ENCODE measurements around the gene EMP2.
A peak's percentile ranks its signal among the peaks of the same experiment; 100 is the strongest.
"Not testable (repeated sequence)": the region's sequence is repeated elsewhere in the genome, so short reads cannot be mapped to it uniquely, and the experiment has no call there.

Gene EMP2

DNA sequence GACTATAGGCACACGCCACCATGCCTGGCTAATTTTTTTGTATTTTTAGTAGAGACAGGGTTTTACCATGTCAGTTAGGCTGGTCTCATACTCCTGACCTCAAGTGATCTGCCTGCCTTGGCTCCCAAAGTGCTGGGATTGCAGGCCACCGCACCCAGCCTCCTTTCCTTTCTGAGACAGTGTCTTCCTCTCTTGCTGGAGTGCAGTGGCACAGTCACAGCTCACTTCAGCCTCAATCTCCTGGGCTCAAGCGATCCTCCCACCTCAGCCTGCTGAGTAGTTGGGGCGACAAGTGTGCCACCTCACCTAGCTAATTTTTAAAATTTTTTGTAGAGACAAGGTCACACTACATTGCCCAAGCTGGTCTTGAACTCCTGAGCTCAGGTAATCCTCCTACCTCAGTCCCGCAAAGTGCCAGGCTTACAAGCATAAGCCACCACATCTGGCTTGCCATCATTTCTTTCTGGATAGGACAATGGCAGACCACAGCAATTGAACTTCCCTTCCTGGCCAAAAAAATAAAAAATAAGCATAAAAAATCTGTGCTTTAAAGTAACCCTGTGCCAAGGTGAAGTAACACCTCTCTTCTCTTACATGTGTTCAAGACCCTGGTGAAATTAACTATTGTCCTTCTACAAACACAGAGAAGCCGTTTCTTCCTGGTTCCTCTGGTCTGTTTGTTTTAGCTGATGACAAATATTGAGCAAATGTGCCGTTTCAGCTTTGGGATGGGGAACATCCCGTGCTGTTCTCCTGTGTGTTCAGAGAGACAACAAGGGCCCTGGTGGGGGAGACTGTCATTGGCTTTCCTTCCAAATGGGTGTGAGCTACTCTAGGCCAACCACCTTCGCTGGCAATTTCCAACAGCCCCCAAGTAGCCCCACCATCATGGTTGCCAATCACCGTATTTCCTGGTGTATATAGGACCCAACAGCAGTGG lies 60.2 kb downstream of the EMP2 start:
- FAIRE-seq: no peak

- FAIRE-seq: no peak
Observed at GRCh38 chr16:10519297-10519696, 61.1 kb downstream of the EMP2 start.

DNA sequence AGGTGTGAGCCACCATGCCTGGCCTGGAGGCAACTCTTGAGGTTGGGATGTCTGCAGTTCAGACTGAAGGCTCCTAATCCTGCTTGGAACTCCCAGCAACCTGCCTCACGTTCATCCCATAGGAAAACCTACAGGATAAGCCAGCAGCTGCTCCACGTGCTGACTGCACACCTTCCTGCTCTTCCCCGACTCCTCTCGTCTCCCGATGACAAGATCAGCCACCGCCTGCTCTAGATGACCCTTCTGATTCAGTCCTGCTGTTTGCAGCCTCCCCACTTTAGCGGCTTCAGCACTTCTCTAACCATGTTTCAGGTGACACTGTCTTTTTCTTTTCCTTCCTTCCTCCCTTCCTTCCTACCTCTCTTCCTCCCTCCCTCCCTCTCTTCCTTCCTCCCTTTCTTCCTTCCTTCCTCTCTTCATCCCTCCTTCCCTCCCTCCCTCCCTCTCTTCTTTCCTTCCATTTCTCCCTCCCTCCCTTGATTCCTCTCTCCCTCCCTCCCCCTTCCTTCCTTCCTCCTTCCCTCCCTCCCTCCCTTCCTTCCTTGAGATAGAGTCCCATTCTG lies 61.8 kb downstream of the EMP2 start:
- no peak for FAIRE-seq

GRCh38 chr16:10517868-10518267 lies 62.5 kb downstream of the EMP2 start:
- no peak for FAIRE-seq

DNA sequence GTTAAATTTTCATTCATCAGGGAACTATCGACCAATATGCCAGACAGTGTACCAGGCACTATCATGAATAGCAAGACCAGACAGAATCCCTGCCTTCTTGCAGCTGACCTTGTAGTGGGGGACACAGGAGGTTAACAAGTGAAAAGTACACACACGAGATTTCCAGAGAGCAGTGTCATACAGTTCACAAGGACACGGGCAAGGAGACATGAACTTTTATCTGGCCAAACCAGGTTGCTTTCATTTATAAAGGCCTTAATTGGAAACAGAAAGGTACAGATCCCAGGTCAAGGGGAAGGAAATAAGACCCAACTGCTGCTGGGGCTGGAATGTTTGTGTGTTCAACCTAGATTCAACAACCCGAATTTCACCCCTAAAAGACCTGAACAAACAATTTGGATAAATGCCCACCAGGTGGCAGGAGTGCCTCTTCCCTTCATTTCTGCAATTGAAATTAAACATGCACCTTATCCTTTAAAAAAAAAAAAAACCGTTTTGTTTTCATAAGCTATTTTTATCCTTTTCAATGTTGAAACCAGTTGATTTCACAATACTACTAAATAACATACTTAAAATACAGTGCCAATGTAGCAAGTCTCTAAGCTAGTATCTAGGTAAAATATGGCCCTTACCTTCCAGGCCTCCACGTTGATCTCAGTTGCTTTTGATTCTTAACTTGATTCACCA lies 65.9 kb downstream of the EMP2 start:
- FAIRE-seq: peak; percentile 89

DNA sequence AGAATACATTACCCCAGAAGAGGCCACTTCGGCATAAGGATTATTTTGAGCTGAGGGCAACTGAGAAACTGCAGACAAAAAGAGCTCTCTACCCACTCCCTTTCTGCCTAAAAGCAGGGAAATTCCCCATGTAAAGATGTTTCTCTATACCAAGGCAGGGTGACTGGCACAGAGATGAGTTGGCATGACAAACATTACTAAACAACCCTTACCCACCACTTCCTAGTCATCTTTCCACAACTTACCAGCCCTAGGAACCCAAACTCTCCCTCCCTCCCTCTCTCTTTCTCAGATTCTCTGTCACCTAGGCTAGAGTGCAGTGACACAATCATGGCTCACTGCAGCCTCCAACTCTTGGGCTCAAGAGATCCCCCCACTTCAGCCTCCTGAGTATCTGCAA lies 68.6 kb downstream of the EMP2 start:
- FAIRE-seq: no peak

DNA sequence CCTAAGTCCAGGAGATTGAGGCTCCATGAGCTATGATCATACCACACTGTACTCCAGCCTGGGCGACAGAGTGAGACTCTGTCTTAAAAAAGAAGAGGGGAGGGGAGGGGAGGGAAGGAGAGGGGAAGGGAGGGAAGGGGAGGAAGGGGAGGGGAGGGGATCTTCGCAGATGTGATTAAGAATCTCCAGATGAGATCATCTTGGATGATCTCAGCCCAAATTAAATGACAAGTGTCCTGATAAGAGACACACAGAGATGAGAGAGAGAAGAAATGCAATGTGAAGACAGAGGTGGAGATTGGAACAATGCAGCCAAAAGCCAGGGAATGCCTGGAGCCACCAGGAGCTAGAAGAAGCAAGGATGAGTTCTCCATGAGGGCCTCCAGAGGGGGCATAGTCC lies 70.1 kb downstream of the EMP2 start:
- no peak for FAIRE-seq

GRCh38 chr16:10509534-10510025 lies 70.8 kb downstream of the EMP2 start:
- FAIRE-seq: peak; percentile 83

DNA sequence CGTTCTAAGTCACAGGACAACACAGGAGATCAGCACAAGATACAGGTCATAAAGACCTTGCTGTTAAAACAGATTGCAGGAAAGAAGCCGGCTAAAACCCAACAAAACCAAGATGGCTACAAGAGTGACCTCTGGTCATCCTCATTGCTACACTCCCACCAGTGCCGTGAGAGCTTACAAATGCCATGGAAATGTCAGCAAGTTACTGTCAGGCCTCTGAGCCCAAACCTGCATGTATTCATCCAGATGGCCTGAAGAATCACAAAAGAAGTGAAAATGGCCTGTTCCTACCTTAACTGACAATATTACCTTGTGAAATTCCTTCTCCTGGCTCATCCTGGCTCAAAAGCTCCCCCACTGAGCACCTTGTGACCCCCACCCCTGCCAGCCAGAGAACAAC lies 75.1 kb downstream of the EMP2 start:
- FAIRE-seq: not testable (repeated sequence)

- no peak for FAIRE-seq
Observed at GRCh38 chr16:10504404-10504885, 76.0 kb downstream of the EMP2 start.

DNA sequence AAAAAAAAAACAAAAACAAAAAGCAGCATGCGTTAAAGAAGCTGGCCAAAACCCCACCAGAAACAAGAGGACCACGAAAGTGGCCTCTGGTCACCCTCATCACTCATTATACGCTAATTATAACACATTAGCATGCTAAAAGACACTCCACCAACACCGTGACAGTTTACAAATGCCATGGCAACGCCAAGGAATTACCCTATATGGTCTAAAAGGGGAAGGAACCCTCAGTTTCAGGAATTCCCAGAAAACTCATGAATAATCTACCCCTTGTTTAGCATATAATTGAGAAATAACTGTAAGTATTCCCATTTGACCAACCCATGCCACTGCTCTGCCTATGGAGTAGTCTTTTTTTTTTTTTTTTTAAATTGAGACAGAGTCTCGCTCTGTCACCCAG lies 77.6 kb downstream of the EMP2 start:
- no peak for FAIRE-seq

DNA sequence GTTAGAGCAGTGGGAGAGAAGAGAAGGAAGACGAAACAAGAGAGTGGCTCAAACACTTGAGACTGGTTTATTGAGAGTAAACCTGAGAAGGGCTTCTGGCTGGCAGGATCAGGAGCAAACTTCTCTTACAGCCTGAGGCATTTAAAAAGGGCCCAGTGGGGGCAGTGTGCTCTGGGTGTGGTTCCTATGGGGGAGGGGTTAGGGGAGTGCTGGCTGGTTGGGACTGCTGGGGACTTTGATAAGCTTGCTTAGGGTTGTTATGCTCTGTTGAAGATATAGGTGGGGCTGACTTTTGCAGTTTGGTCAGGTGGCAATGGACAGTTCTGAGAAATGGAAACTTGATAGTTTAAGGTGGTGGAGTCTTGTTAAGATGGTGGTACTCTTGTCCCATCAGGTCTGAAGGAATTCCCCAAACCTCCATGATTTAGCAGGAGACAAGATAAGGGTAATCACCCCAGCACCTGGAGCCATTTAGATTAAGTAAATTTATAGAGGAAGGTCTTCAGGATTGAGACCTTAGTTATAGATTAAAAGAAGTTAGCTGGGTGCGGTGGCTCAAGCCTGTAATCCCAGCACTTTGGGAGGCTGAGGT lies 79.3 kb downstream of the EMP2 start:
- FAIRE-seq: no peak

GRCh38 chr16:10500582-10500981 lies 79.8 kb downstream of the EMP2 start:
- no peak for FAIRE-seq

GRCh38 chr16:10497132-10498101 lies 83.0 kb downstream of the EMP2 start:
- FAIRE-seq: no peak

- FAIRE-seq: no peak
Observed at GRCh38 chr16:10495031-10495345, 85.4 kb downstream of the EMP2 start.

GRCh38 chr16:10494343-10495030 lies 85.9 kb downstream of the EMP2 start:
- no peak for FAIRE-seq

GRCh38 chr16:10493276-10493675 lies 87.1 kb downstream of the EMP2 start:
- no peak for FAIRE-seq

- no peak for FAIRE-seq
Observed at GRCh38 chr16:10490141-10490540, 90.3 kb downstream of the EMP2 start.

- no peak for FAIRE-seq
Observed at GRCh38 chr16:10485698-10486382, 94.6 kb downstream of the EMP2 start.

GRCh38 chr16:10485159-10485558 lies 95.2 kb downstream of the EMP2 start:
- FAIRE-seq: no peak

DNA sequence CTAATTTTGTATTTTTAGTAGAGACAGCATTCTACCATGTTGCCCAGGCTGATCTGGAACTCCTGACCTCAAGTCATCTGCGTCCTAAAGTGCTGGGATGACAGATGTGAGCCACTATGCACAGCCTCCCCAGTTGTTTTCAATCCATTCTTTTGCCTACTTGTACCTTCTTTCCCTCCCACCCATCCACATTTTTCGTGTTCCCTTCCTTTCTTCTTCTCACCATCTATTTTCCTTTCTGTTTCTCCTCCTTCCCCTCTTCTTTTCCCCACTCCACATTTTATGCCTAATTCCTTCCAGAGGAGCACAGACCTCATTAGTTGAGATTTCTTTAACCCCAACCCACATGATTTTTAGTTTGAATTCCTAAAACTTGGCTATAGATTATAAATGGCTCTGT lies 100.2 kb downstream of the EMP2 start:
- FAIRE-seq: no peak
